Trophoblast cell (in vitro differentiated cells and primary cell): ENCODE measurements around the gene SPIRE1.

ENCODE experiments used
- DNase-seq, 2 donors: peaks; one replicate each; pipeline ENCODE4 v3.0.0-alpha.2; 2016
- H2AFZ ChIP-seq: 2 replicates; pipeline ENCODE4 v1.6.1; 2013; ENCODE audit warnings: low read length, moderate library complexity, mild to moderate bottlenecking; ENCODE audit not compliant: insufficient read depth, poor library complexity
- H2AK5ac ChIP-seq: 2 replicates; pipeline ENCODE4 v1.6.1; 2013; ENCODE audit warnings: mild to moderate bottlenecking, low read length
- H2BK120ac ChIP-seq: 2 replicates; pipeline ENCODE4 v1.6.1; 2013; ENCODE audit warnings: low read length, mild to moderate bottlenecking, moderate library complexity; ENCODE audit not compliant: insufficient read depth, poor library complexity
- H2BK12ac ChIP-seq: 2 replicates; pipeline ENCODE4 v1.6.1; 2013; ENCODE audit warnings: mild to moderate bottlenecking, low read length, moderate library complexity
- H2BK5ac ChIP-seq: 2 replicates; pipeline ENCODE4 v1.6.1; 2013; ENCODE audit warnings: low read length, low read depth, moderate library complexity, mild to moderate bottlenecking; ENCODE audit not compliant: poor library complexity
- H3K14ac ChIP-seq: 2 replicates; pipeline ENCODE4 v1.6.1; 2013; ENCODE audit warnings: mild to moderate bottlenecking, low read length
- H3K18ac ChIP-seq: 2 replicates; pipeline ENCODE4 v1.6.1; 2013; ENCODE audit warnings: mild to moderate bottlenecking, low read length
- H3K23ac ChIP-seq: 2 replicates; pipeline ENCODE4 v1.6.1; 2013; ENCODE audit warnings: low read length
- H3K27ac ChIP-seq: 2 replicates; pipeline ENCODE4 v1.5.1; 2013; ENCODE audit warnings: low read depth, mild to moderate bottlenecking, inconsistent platforms, low read length, moderate library complexity
- H3K27me3 ChIP-seq: 2 replicates; pipeline ENCODE4 v1.6.1; 2013; ENCODE audit warnings: inconsistent platforms, mild to moderate bottlenecking, low read length, moderate library complexity; ENCODE audit not compliant: insufficient read depth
- H3K36me3 ChIP-seq, 2 experiments: 1 replicate in 1 of 2; 2 replicates in 1 of 2; pipeline ENCODE4 v1.6.1; 2013; ENCODE audit warnings: low read length in 2 of 2, mild to moderate bottlenecking in 2 of 2, moderate library complexity in 1 of 2; ENCODE audit not compliant: insufficient read depth in 2 of 2, control insufficient read depth in 1 of 2
- H3K4ac ChIP-seq: 2 replicates; pipeline ENCODE4 v1.6.1; 2013; ENCODE audit warnings: low read depth, mild to moderate bottlenecking, low read length, moderate library complexity
- H3K4me1 ChIP-seq, 2 experiments: 1 replicate in 1 of 2; 2 replicates in 1 of 2; pipeline ENCODE4 v1.6.1; 2013; ENCODE audit warnings: low read length in 2 of 2, mild to moderate bottlenecking in 2 of 2, moderate library complexity in 1 of 2; ENCODE audit not compliant: insufficient read depth in 2 of 2, control insufficient read depth in 1 of 2
- H3K4me2 ChIP-seq: 2 replicates; pipeline ENCODE4 v1.6.1; 2013; ENCODE audit warnings: inconsistent platforms, mild to moderate bottlenecking, low read length, moderate library complexity
- H3K4me3 ChIP-seq: 2 replicates; pipeline ENCODE4 v1.5.1; 2013; ENCODE audit warnings: mild to moderate bottlenecking, low read depth, low read length, inconsistent platforms
- H3K79me1 ChIP-seq: one replicate; pipeline ENCODE4 v1.6.1; 2013; ENCODE audit warnings: low read length
- H3K79me2 ChIP-seq: 2 replicates; pipeline ENCODE4 v1.6.1; 2013; ENCODE audit warnings: low read length, mild to moderate bottlenecking; ENCODE audit not compliant: control insufficient read depth, insufficient read depth, poor library complexity
- H3K9ac ChIP-seq: 2 replicates; pipeline ENCODE4 v1.6.1; 2013; ENCODE audit warnings: mild to moderate bottlenecking, low read length
- H3K9me3 ChIP-seq: 2 replicates; pipeline ENCODE4 v1.6.1; 2013; ENCODE audit warnings: low read depth, mild to moderate bottlenecking, control low read depth, inconsistent platforms, low read length; ENCODE audit not compliant: insufficient read depth
- H4K12ac ChIP-seq: 2 replicates; pipeline ENCODE4 v1.6.1; 2013; ENCODE audit warnings: low read depth, mild to moderate bottlenecking, low read length, moderate library complexity
- H4K8ac ChIP-seq: 2 replicates; pipeline ENCODE4 v1.6.1; 2013; ENCODE audit warnings: low read depth, mild to moderate bottlenecking, low read length, moderate library complexity
- H4K91ac ChIP-seq: one replicate; pipeline ENCODE4 v1.6.1; 2013; ENCODE audit warnings: low read depth, mild to moderate bottlenecking, low read length, moderate library complexity
- WGBS: extraction: QIAGEN DNeasy Blood & Tissue Kit; methylation state at CpG from one replicate; pipeline ENCODE4 v1.1.7; 2013; ENCODE audit warnings: missing lambda C conversion rate; ENCODE audit not compliant: insufficient read length, insufficient coverage; ENCODE audit errors: extremely low coverage; 5-methylcytosine and 5-hydroxymethylcytosine counted together

The SPIRE1 gene

DNA sequence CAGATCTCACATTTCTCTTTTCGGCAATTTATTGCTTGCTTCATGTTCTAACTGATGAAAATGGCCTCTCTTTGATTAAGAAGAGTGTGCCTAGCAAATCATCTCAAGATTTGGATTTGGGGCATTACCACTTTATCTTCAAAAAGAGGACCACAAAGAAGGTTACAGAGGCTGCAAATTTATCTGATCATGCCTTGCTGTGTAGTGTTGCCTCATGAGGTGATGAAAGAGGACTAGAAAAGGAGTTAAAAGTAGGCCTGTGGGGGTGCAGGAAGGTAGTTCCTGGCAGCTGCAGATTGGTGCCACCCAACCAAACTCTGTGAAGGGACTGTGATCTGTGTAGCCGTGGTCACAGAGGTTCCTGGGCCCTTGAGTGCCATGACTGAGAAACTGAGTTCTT lies 181.0 kb downstream of the SPIRE1 start:
- no peak overlapping the region for H3K9ac ChIP-seq
- WGBS = no CpG with 5 or more reads among the region's 2 CpGs
- no peak overlapping the region for H4K12ac ChIP-seq
- no peak overlapping the region for H3K14ac ChIP-seq
- no peak overlapping the region for H3K4me2 ChIP-seq
- no peaks in the 10 kb centered on the region for H3K79me2 ChIP-seq
- H3K27ac ChIP-seq = no peak overlapping the region
- H2AK5ac ChIP-seq = no peak overlapping the region
- no peak overlapping the region for H3K23ac ChIP-seq
- no peak overlapping the region for H4K91ac ChIP-seq
- no peaks in the 10 kb centered on the region for H3K27me3 ChIP-seq
- H2AFZ ChIP-seq = no peak overlapping the region
- H3K18ac ChIP-seq = no peak overlapping the region
- H4K8ac ChIP-seq = no peak overlapping the region
- H3K4ac ChIP-seq = no peak overlapping the region
- no peak overlapping the region for H3K4me3 ChIP-seq
- no peaks in the 10 kb centered on the region for H3K4me1 ChIP-seq
- H3K36me3 ChIP-seq = peaks cover 0 to 4% of the 10 kb centered on the region in 2 experiments
- peaks cover 4% of the 10 kb centered on the region for H3K9me3 ChIP-seq
- H2BK120ac ChIP-seq = no peak overlapping the region
- no peak for DNase-seq
- H2BK5ac ChIP-seq = no peak overlapping the region
- no peaks in the 10 kb centered on the region for H3K79me1 ChIP-seq
- H2BK12ac ChIP-seq = no peak overlapping the region

DNA sequence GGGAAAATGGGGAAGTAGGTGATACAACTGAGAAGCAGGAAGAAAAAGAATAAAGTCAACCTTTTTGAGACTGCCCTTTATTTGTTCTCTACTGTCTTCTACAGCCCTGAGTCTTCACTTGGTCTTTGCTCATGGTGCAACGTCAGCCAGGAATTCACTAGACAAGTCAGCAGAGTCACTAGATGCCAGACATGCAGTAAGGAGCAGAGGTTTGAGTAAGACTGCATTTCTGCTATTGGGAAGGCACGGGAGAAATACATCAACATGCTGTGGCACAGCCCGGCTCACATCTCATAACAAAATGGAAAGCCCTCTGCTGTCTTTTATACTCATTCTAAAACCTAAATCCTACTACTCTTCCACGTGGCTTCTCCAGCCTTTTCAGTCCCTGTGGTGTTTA lies 183.0 kb downstream of the SPIRE1 start:
- Histone ChIP-seq H3K4me1 (no peaks in the 10 kb centered on the region), H3K27me3 (no peaks in the 10 kb centered on the region), H3K36me3 (peaks cover 0 to 4% of the 10 kb centered on the region in 2 experiments), H3K27ac (no peak overlapping the region), H3K4me3 (no peak overlapping the region), H2BK12ac (no peak overlapping the region), H3K18ac (no peak overlapping the region), H3K14ac (no peak overlapping the region), H3K79me1 (no peaks in the 10 kb centered on the region), H3K4me2 (no peak overlapping the region), H2BK120ac (no peak overlapping the region), H3K9ac (no peak overlapping the region), H3K23ac (no peak overlapping the region), H3K4ac (no peak overlapping the region), H2AFZ (no peak overlapping the region), H3K9me3 (peaks cover 4% of the 10 kb centered on the region), H3K79me2 (no peaks in the 10 kb centered on the region), H2AK5ac (no peak overlapping the region), H2BK5ac (no peak overlapping the region), H4K12ac (no peak overlapping the region), H4K91ac (no peak overlapping the region), H4K8ac (no peak overlapping the region)
- no peak for DNase-seq
- WGBS = no CpG with 5 or more reads among the region's 4 CpGs

DNA sequence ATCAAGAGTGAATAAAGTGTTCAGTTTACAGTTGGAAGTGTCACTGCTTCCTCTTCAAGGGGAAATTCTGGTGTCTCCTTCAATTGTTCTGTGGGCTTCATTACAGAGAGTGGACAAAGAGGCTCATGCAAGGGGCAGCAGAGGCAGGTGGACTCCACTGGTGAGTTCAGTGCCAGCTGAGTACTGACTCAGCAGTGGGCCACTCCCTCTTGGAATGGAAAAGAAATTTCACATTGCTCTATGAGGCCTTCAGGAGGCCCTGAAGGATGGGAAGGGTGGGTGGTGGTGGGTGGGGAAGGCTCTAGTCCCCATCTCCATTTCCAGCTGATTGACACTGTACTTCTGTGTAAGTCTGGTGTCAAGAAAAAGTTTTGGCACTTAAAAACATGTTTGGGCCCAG lies 183.8 kb downstream of the SPIRE1 start:
- Histone ChIP-seq H3K18ac (no peak overlapping the region), H4K12ac (no peak overlapping the region), H3K4me3 (no peak overlapping the region), H3K4ac (no peak overlapping the region), H3K23ac (no peak overlapping the region), H3K79me2 (no peaks in the 10 kb centered on the region), H3K9me3 (peaks cover 4% of the 10 kb centered on the region), H3K79me1 (no peaks in the 10 kb centered on the region), H3K27me3 (no peaks in the 10 kb centered on the region), H4K91ac (no peak overlapping the region), H3K27ac (no peak overlapping the region), H3K9ac (no peak overlapping the region), H2BK120ac (no peak overlapping the region), H3K4me1 (no peaks in the 10 kb centered on the region), H3K14ac (no peak overlapping the region), H2BK5ac (no peak overlapping the region), H3K36me3 (peaks cover 0 to 4% of the 10 kb centered on the region in 2 experiments), H2AK5ac (no peak overlapping the region), H2AFZ (no peak overlapping the region), H3K4me2 (no peak overlapping the region), H4K8ac (no peak overlapping the region), H2BK12ac (no peak overlapping the region)
- DNase-seq = no peak

DNA sequence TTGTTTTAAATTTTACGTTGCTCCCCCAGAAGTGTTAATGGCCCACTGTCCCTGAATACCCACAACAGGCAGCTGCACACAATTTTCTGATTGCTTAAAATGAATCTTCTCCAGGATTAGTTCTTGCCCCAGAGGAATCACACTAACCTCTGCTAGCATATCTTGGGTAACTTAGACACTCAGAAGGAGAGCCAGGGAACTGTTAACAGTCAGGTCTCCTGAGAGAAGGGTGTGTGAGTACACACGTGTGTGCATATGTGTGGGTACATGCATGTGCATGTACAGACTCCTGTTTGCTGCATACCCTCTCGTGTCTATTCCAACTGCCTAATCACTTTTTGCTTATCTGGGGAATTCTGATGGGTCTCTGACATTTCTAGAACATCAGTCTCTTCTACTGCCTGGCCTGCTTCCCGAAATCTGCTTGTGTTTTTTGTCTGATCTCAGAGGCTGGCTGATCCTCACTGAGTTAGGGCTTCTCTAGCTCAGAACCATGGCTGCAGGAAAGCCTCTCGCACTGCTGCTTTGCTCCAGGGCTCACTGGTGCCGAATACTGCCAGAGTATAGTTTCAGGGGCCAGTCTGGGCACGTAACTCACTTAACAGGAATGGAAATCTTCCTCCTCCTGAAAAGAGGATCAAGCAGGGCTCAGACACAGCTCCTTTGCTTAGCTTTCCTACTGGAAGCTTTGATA lies 187.4 kb downstream of the SPIRE1 start:
- H3K4me1 ChIP-seq = no peaks in the 10 kb centered on the region
- H2AK5ac ChIP-seq = no peak overlapping the region
- H2BK5ac ChIP-seq = no peak overlapping the region
- H3K18ac ChIP-seq = no peak overlapping the region
- no peak overlapping the region for H4K8ac ChIP-seq
- H3K9me3 ChIP-seq = no peaks in the 10 kb centered on the region
- no peak overlapping the region for H3K27ac ChIP-seq
- H3K36me3 ChIP-seq = no peaks in the 10 kb centered on the region
- no peaks in the 10 kb centered on the region for H3K79me2 ChIP-seq
- H3K23ac ChIP-seq = no peak overlapping the region
- no peaks in the 10 kb centered on the region for H3K27me3 ChIP-seq
- no peak overlapping the region for H4K12ac ChIP-seq
- no peak overlapping the region for H2BK12ac ChIP-seq
- H4K91ac ChIP-seq = no peak overlapping the region
- H3K14ac ChIP-seq = no peak overlapping the region
- H2AFZ ChIP-seq = no peak overlapping the region
- no CpG with 5 or more reads among the region's 7 CpGs for WGBS
- no peak overlapping the region for H3K4me2 ChIP-seq
- H3K4ac ChIP-seq = no peak overlapping the region
- no peaks in the 10 kb centered on the region for H3K79me1 ChIP-seq
- no peak for DNase-seq
- no peak overlapping the region for H3K4me3 ChIP-seq
- peak overlapping the region; percentile 20 for H3K9ac ChIP-seq
- no peak overlapping the region for H2BK120ac ChIP-seq
